GM19043 (cell line): ENCODE results near the gene CASQ1.

ENCODE experiments used
- ATAC-seq: cut with Tn5 transposase; IDR thresholded peaks from one replicate; pipeline ENCODE4 v1.9.1; 2021; ENCODE audit warnings: low read depth; ENCODE audit not compliant: unreplicated experiment

Gene CASQ1

DNA sequence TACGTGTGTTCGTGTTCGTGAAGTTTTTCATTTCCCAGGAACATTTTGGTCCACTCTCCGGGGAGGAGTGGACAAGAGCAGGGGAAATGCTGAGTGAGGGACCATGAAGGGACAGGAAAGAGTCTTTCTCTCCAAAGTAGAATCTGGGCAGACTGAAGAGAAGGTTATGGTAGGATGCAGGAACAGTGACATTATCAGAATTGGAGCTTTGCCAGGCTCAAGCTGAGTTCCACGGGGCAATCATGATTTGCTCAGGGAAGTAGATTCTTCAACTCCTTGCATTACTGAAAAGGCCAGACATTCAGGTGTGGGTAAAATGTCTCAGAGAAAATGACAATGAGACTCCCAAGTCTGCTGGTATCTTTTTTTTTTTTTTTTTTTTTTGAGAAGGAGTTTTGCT, 22.4 kb upstream of the CASQ1 start:
- no peak for ATAC-seq

DNA sequence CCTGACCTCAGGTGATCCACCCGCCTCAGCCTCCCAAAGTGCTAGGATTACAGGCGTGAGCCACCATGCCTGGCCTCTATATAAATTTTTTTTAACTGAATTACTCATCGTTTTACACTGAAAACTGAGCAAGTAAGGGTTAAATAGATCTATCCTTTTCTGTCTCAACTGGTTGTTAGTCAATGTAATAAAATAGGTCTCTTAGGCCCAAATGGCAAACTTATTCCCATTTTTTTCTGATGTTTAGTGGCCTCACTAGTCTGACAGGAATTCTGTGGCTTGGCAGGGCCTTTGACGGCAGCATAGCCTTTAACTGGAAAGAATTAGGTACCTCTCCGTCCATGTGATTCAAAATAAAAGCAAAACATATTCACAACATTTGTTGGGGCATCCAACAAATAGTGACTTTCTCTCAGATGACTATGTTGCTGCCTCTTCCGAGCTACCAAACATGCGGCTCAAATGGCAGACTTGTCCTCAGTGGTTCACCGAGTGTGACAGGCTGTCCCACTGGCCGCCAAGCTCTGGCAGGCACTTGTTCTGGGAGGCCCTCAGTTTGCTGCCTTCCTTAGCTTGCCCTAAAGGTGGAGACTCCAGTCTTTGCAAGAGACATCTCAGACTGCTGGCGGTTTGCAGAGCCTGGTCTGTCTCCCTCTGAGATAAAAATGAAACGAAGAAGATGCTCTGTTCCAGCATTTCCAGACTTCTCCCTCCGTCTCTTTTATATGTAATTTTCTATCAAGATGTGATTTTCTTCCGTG, 21.6 kb upstream of the CASQ1 start:
- ATAC-seq, result no peak

DNA sequence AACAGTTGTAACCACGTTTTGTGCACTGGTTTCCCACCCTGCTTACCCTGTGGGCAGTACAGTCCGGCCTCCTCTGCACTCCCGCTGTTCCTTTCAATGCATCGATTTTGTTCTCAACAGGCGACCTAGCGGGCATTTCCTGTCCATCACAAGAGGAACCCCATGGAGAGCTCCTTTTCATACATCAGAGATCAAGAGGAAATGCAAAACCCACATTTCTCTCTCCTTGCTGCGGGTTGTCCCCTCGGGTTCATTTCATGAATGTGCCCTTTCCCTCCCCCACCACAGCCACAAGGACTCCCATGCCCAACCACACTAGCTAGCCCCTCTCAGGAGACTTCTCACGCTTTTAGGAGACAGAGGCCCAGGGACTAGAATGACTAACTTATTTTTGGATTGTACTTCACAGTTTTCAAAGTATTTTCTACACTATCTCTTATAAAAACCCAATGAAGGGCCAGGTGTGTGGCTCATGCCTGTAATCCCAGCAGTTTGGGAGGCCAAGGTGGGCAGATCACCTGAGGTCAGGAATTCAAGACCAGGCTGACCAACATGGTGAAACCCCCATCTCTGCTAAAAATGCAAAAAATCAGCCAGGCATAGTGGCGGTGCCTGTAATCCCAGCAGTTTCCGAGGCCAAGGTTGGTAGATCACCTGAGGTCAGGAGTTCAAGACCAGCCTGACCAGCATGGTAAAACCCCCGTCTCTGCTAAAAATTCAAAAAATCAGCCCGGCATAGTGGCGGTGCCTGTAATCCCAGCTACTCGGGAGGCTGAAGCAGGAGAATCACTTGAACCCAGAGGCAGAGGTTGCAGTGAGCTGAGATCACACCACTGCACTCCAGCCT, 20.6 kb upstream of the CASQ1 start:
- peak; percentile 61 for ATAC-seq

DNA sequence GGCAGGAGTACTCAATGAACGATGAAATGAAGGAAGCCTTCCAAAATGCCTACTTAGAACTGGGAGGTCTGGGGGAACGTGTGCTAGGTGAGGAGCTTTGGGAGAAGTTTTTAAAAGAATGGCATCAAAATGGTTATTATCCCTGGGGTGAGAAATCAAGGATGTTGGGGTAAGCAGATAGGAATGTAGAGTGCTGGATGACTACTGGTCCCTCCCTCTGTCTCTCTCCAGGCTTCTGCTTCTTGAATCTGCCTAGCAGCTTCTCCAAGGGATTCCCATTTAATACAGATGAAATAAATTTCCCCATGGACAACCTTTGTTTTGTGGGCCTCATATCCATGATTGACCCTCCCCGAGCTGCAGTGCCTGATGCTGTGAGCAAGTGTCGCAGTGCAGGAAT, 19.0 kb upstream of the CASQ1 start:
- ATAC-seq, result no peak

DNA sequence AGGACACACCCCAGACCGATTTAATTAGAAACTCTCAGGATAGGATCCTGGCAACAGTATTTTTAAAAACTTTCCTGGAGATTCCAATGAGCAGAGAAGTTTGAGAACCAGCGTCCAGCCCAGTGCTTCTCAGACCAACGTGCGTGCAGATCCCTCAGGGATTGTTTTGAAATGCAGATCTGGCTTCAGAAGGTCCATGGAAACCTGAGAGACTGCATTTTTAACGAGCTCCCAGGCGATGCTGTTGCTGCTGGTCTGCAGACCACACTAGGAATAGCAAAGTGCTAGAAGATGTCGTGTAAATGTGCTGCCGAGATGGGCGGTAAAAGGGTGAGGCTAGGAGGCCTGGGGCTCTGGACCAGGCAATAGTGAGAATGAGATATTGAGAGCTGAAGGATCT, 18.4 kb upstream of the CASQ1 start:
- no peak for ATAC-seq

DNA sequence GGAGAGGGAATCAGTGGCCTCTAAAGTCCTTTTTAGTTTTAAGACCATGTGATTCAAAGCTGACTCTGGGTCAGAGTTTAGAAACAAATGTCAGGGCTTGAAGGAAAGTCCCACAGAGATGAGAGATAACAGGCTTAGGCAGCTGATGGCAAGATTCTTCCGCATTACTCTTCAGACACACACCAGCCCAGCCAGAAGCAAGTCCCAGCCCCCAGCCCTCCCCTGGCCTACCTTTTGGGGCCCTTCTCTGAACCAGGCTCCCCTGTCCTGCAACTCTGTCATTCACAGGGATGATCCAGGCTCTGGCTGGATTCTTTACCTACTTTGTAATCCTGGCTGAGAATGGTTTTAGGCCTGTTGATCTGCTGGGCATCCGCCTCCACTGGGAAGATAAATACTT, 13.1 kb upstream of the CASQ1 start:
- no peak for ATAC-seq

DNA sequence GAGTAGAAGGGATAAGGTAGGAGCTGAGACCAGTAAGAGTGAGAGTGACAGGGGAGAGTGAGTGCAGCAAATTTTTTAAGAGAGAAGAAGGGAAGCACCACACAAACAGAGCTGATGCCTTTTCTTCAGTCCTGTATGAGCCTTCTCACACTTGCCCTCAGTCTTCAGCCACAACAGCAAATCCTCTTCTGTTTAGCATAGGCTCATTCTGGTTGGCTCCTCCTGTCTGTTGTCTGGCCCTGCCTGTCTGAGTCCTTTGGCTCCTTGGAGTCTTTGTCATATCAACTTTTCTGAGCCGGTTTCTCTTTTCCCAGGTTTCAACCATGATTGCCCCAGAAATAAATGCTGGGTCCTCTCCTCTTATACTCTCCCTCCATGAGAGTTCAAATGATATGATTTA, 12.7 kb upstream of the CASQ1 start:
- no peak for ATAC-seq

DNA sequence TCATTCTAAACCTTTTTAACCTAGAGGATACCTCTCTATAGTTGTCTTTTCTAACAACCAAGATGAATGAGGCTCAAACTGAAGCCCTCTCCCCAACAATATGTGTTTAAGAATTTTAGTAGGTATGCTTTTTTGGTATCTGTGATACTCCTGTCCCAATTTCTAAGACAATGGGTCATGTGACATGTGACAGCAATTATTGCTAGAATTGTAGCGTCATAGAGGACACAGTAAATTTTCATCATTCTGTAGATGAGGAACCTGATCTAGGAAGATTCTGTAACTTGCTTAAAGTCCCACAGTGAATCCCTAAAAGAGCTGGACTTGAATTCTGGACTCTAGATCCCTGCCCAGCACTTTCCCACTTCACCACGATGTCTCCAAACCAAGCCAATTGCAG, 11.6 kb upstream of the CASQ1 start:
- no peak for ATAC-seq

DNA sequence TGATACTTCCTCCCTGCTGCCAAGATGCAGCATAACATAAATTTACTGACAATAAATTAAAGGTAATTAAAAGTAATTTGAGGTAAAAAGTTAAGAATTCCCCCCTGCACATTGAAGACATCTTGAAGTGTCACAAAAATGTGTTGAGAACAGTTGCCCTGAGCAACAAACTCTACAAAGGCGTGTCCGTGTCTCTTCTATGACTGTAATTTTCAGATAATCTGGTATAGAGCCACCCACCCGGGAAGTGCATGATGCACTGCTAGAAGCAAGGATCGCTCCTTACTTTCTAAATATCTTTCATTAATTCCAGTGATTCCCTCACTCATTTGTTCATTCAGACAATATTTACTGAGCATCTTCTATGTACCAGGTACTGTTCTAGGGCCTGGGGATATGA, 11.0 kb upstream of the CASQ1 start:
- ATAC-seq, result no peak

DNA sequence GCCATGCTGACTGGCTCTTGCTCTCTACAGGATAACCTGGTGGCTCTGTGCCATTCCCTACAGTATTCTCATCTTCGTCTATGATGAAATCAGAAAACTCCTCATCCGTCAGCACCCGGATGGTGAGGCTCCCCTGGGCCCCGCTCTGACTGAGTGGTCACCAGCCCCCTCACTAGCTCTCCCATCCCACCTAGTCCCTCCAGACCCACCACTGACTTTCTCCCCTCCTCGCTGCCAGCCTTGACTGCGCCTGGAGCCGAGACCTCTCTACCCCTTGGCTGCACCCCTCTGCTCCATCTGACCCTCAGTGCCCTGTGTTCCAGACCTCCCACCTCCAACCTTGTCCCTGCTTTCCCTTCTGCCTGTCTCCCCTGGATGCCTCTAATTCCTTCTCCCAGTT, 4.1 kb upstream of the CASQ1 start:
- ATAC-seq, result no peak

DNA sequence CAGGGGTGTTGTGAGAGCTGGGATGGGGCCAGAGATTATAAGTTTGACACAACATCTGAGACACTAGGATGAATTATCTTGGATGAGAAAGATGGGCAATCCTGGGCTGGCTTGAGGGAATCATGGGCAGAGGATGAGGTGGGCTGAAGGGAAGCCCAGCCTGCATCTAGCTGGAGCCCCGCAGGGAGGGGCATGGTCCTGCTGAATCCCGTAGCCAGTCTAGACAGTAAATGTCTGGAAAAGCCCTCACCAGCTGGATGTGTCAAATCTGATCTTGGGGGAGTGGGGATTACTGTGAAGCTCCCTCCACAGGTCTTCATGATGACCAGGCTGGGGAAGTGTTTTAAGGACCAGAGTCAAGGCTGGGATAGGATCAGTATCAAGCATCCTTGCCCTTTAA, 3.6 kb upstream of the CASQ1 start:
- ATAC-seq, result no peak

DNA sequence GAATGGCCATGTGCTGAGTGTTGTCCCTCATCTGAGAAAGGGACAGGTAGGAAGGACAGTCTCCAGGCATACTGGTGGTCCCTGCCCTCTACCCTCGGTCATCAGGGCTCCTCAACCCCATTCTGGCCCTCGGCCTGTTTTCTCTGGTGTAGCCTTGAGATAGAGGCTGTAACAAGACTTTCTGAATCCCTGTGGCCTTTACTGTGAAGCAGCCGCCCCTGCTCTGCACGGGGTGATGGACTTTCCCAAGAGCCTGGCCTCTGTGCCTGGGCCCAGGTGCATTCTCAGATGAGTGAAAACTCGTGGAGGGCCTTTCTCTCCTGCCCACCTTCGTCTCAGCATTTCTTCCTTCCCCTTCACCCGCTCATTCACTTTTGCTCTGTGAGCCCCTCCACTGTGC, 3.0 kb upstream of the CASQ1 start:
- ATAC-seq, result no peak

DNA sequence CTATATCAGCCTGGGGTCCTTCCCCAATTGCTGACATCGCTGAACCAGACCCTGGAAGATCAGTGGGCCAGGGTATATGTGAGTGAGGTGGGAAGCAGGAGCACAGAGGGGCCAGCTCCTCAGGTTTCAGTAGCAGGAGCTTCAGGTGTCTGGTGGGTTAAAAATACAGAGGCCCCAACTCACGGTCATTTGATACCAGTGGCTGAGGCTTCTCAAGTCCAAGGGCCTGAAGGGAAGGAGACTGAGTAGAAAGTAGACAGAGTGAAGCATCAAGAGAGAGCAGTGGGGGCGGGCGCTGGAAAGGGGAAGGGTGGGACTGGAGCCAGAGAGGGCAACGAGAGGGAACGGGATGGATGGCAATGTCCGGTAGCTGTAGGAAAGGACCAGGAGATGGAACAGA, 2.0 kb upstream of the CASQ1 start:
- no peak for ATAC-seq

DNA sequence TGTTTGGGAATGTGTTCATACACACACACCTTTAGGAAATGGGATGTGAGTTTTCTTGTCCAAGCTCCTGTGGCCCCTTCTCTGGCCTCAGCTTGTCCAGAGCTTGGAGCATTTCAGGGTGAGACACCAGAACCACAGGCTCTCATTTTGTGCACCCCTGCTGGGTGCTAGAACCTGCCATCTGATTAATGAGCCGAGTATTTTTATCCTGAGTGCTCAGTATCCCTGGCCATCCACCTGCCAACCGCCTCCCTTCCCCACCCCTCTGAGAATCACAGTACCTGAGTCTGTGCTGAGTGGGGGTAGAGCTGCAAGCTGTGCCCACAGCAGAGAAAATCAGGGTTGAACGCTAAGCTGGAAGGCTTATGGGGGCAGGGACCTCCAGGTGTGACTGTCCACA, 1.4 kb downstream of the CASQ1 start:
- no peak for ATAC-seq

DNA sequence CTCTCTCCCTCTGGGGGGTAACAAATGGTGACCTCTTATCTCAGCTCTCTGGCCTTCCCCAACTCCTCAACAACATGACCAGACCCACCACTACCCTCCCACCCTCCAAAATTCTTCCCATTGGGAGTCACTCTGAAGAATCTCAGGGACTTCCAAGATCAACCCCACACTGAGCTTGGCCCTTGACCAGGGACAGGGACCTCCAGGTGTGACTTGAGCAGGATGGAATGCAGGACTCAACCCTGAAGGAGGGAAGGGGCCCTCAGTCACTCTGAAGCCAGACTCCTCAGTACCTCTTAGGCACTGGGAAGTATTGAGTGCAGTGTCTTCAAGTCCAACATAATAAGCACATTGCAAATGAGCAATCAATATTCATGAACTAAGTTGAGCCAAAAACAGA, 1.9 kb downstream of the CASQ1 start:
- no peak for ATAC-seq

DNA sequence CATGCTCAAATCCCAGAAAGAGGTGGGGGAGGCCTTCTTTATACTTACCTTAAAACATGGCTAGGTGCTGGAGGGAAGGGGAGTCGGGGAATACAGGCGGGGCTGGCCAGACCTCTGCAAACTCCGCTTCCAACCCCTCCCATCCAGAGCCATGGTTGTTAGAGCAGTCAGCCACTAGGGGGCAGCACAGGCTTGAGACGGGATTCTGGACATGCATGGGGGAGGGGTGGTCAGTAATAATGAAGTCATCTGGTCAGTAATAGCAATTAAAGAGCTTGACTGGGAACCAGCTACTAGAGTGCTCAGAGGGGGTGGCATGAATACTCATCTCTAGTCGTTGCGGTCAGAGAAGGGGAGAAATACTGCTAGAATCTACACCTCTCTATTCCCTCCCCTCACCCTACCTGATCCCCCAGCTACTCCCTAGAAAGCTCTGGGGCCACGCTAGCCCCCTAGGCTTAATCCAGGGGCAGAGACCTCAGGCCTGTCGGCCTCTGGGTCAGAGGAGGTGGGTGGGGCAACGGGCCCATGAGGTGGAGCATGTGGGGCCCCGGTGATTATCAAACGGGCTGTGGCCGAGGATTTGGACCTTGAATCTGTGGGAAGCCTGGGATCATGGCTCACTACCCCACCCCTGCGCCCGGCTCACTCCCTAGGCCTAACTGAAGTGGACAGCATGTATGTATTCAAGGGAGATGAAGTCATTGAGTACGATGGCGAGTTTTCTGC, 2.9 kb downstream of the CASQ1 start:
- no peak for ATAC-seq

DNA sequence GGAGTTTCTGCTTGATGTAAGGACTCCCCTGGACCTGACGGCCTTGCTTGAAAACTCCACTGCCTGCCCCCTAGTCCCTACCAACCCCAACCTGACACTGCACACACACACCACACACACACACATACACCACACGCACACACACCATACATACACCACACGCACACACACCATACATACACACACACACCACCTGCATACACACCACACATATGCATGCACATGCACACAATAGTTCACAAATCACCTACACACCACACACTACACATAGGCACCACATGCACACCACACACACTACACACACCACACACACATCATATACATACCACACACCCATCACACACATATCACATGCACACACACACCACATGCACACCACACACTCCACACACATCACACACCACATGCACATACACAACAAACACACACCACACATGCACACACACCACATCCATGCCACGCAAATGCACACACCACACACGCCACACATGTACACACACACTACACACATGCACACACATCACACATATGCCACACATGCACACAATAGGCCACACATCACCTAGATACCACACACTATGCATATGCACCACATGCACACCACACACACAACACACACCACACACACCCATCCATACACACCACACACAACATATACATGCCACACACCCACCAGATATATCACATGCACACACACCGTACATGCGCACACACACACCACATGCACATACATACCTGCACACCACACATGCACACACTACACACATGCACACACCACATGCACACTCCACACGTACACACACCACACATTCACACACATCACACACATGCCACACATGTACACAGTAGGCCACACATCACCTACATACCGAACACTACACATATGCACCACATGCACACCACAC, 3.7 kb downstream of the CASQ1 start:
- no peak for ATAC-seq

DNA sequence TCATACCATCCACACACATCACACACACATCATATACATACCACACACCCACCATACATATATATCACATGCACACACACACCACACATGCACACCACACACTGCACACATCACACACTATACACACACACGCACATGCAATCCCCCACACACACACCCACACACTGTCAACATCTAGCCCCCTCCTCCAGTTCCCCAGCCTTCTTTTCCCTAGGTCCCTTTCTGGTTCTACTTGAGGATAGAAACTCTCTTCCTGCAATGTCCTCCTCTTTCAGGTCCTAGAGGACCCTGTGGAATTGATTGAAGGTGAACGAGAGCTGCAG, 4.3 kb downstream of the CASQ1 start:
- ATAC-seq, result no peak

DNA sequence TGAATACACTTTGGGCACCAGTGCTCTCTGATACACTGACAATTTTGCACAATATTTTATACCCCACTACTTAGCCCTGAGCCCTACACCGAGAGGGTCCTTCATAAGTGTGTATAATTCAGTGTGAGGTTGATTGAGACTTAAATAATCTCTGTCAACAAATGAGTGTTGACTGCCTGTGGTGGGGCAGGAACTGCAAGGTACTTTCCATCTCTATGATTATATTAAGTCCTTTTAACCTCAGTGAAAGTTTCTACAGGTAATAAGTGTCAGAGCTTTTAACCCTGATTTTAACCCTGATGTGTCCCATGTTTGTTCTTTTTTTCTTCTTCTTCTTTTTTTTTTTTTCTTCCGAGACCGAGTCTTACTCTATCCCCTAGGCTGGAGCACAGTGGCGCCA, 5.8 kb downstream of the CASQ1 start:
- ATAC-seq, result no peak

DNA sequence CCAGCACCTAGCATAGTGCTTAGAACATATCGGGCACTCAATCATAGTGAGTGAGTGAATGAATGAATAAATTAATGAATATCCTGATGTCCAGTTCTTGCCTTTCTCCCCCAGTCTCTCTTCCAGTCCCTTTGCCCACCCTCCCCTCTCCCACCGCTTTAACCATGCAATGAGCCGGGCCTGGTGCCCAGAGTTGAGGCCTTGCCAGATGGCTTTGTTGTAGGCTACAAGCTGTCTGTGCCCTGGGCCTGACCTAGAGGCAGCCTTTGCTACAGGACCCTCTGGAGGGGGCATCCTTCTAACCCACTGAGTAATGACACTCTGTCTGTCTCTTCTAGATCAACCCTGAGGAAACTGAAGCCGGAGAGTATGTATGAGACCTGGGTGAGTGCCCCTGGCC, 6.9 kb downstream of the CASQ1 start:
- no peak for ATAC-seq

DNA sequence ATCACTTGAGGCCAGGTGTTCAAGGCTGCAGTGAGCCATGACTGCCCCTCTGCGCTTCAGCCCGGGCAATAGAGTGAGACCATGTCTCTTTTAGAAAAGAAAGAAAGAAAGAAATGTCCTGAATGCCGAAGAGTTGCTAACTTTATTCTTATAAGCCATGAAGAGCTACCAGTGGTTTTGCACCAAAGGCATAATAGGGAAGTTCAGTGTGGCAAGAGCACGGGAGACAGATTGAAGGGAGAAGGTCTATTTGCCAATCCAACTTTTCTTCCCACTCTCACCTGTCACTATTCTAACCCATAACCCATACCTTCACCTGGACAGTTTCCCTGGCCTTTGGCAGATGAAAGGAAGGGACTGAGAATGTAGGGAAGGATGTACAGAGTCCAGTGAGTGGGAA, 10.4 kb downstream of the CASQ1 start:
- no peak for ATAC-seq
